Activated CD8-positive, alpha-beta memory T cell treated with anti-CD3 and anti-CD28 coated beads, Interleukin-2, amount 10 ng/mL, durations not matched to agents 7 days and 5 days (primary cell): ENCODE results near the gene PGBD1. TPM values are rescaled to one million over a fixed set of nuclear protein-coding genes. Genes with fewer than 3 reads are reported as not detected.
A peak's percentile ranks its signal among the peaks of the same experiment; 100 is the strongest.

Source experiments
- ATAC-seq: fragments of 150-1000 bp; cut with Tn5 transposase; one replicate; pipeline ENCODE4 v1.10.0; 2021; ENCODE audit warnings: moderate library complexity
- CTCF ChIA-PET: fragments of 350-600 bp; sonication (Branson Sonifier 250); formaldehyde crosslinking; loops from one replicate; lab custom pipeline; 2021; ENCODE audit warnings: antibody characterized with exemption; lab: Charles Lee
- DNase-seq: peaks from one replicate; pipeline ENCODE4 v3.0.0-alpha.2; 2020
- H3K27ac Mint-ChIP-seq: one replicate; pipeline ENCODE4 v1.8.0; 2021; ENCODE audit warnings: mild to moderate bottlenecking, mixed read lengths
- H3K27me3 Mint-ChIP-seq: one replicate; pipeline ENCODE4 v1.8.0; 2021; ENCODE audit warnings: mixed read lengths
- H3K36me3 Mint-ChIP-seq: one replicate; pipeline ENCODE4 v1.8.0; 2021; ENCODE audit warnings: mild to moderate bottlenecking, mixed read lengths
- H3K4me1 Mint-ChIP-seq: one replicate; pipeline ENCODE4 v1.8.0; 2021; ENCODE audit warnings: mixed read lengths
- H3K4me3 Mint-ChIP-seq: one replicate; pipeline ENCODE4 v1.8.0; 2021; ENCODE audit warnings: mild to moderate bottlenecking, moderate library complexity, mixed read lengths
- H3K9me3 Mint-ChIP-seq: one replicate; pipeline ENCODE4 v1.8.0; 2022; ENCODE audit warnings: low read depth, mixed read lengths
- total RNA-seq, 2 experiments: library from RNA; stranded (reverse); gene quantifications; one replicate each; pipeline ENCODE4 v1.2.3, GENCODE V29; 2021

Gene PGBD1
- total RNA-seq, 2 experiments from 2014 or later: 3.9 to 4.2 TPM

GRCh38 chr6:28254121-28254519 is 27.3 kb upstream of the PGBD1 start:
- Mint-ChIP-seq H3K36me3 (peaks cover 13% of the 10 kb centered on the region), H3K4me1 (peaks cover 29% of the 10 kb centered on the region), H3K27ac (no peak overlapping the region), H3K27me3 (peaks cover 4% of the 10 kb centered on the region), H3K9me3 (peaks cover 4% of the 10 kb centered on the region), H3K4me3 (no peak overlapping the region)
- DNase-seq: no peak
- no peak for ATAC-seq
- CTCF ChIA-PET: no interaction called here

DNA sequence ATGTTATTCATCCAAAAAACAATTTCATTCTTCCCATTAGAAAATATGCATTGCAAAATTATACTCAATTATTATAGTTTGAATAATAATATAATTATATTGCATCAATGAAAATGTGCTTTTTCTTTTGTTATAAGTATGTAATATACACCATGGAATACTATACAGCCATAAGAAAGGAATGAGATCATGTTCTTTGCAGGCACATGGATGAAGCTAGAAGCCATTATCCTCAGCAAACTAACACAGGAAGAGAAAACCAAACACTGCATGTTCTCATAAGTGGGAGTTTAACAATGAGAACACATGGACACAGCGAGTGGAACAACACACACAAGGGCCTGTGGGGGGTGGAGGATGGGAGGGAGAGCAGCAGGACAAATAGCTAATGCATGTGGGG is 24.3 kb upstream of the PGBD1 start:
- no peak overlapping the region for H3K27ac Mint-ChIP-seq
- CTCF ChIA-PET: no interaction called here

DNA sequence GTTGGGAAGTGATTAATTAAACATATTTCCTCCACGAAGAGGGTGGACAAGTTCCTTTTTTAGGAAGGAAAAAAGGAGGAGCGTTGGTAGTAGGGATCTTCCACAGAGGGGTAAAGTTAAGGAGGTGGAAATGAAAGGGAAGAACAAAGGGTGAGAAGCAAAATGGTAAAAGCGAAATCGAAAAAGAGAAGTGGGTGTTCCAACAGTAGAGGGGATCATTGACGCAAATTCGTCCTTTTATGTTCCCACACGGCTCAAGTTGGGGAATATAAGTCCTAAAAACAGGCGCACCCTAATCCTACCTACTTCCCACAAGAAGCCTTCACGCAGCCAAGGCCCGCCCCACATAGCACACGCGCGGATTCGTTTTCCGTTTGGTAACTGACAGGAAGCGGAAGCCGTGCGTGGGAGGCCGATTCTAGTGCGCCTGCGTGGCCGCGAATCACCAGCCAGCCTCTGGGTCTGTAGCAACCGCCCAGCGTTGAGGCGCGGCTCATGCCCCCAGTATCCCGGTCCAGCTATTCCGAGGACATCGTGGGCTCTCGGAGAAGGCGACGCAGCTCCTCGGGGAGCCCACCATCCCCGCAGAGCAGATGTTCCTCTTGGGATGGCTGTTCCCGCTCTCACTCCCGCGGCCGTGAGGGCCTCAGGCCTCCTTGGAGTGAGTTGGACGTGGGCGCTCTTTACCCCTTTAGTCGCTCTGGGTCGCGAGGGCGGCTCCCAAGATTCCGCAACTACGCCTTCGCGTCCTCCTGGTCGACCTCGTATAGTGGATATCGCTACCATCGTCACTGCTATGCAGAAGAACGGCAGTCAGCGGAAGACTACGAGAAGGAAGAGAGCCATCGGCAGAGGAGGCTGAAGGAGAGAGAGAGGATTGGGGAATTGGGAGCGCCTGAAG is 22.2 kb upstream of the PGBD1 start, which contains the start of gene NKAPL:
TSS of gene NKAPL (plus strand) at position 421 of the 901 bp plus-strand sequence. CDS start at position 496, 75 bp downstream.
- peak; percentile 60 for ATAC-seq

More for the DNA sequence above, 24.3 kb upstream of the PGBD1 start:
- Mint-ChIP-seq H3K4me1 (peaks cover 15% of the 10 kb centered on the region), H3K36me3 (peaks cover 10% of the 10 kb centered on the region), H3K4me3 (no peak overlapping the region), H3K9me3 (peaks cover 4% of the 10 kb centered on the region), H3K27me3 (peaks cover 4% of the 10 kb centered on the region)
- no peak for ATAC-seq
- DNase-seq: no peak

GRCh38 chr6:28263922-28264321 is 17.4 kb upstream of the PGBD1 start:
- Mint-ChIP-seq H3K27ac (no peak overlapping the region), H3K4me3 (no peak overlapping the region)

More for the DNA sequence above, 22.2 kb upstream of the PGBD1 start, which contains the start of gene NKAPL:
- peaks cover 4% of the 10 kb centered on the region for H3K9me3 Mint-ChIP-seq
- H3K4me3 Mint-ChIP-seq: peak within 1 kb of the TSS; percentile 28
- peaks cover 8% of the 10 kb centered on the region for H3K4me1 Mint-ChIP-seq
- peak within 1 kb of the TSS; percentile 47 for H3K27ac Mint-ChIP-seq
- CTCF ChIA-PET: no interaction called here
- peaks cover 8% of the 10 kb centered on the region for H3K36me3 Mint-ChIP-seq
- peak; percentile 67 for DNase-seq
- H3K27me3 Mint-ChIP-seq: peaks cover 7% of the 10 kb centered on the region

GRCh38 chr6:28264834-28265401 is 16.5 kb upstream of the PGBD1 start:
- no peaks in the 10 kb centered on the region for H3K9me3 Mint-ChIP-seq
- DNase-seq (no peak), ATAC-seq (no peak)
- peaks cover 16% of the 10 kb centered on the region for H3K4me1 Mint-ChIP-seq
- peaks cover 2% of the 10 kb centered on the region for H3K36me3 Mint-ChIP-seq
- H3K27ac Mint-ChIP-seq: no peak overlapping the region
- H3K27me3 Mint-ChIP-seq: peaks cover 3% of the 10 kb centered on the region
- CTCF ChIA-PET: no interaction called here
- H3K4me3 Mint-ChIP-seq: no peak overlapping the region

More at GRCh38 chr6:28263922-28264321, 17.4 kb upstream of the PGBD1 start:
- no peaks in the 10 kb centered on the region for H3K36me3 Mint-ChIP-seq
- DNase-seq (no peak), ATAC-seq (no peak)
- no peaks in the 10 kb centered on the region for H3K9me3 Mint-ChIP-seq
- H3K27me3 Mint-ChIP-seq: peaks cover 3% of the 10 kb centered on the region
- CTCF ChIA-PET: interaction anchor here (1.2 kb wide), 1 partner anchor 12 kb away, joined by 3 read pairs; the partner anchor contains the start of gene ZKSCAN4
- peaks cover 11% of the 10 kb centered on the region for H3K4me1 Mint-ChIP-seq

GRCh38 chr6:28266563-28266961 is 14.8 kb upstream of the PGBD1 start:
- H3K36me3 Mint-ChIP-seq: peaks cover 9% of the 10 kb centered on the region
- ATAC-seq (no peak), DNase-seq (no peak)
- CTCF ChIA-PET: interaction anchor here (1.0 to 2.7 kb wide), 8 partner anchors 9 to 162 kb away, joined by 3 to 21 read pairs (median 6); partner anchors contain the start of genes PGBD1, ZKSCAN4 and ZSCAN12
- no peaks in the 10 kb centered on the region for H3K9me3 Mint-ChIP-seq
- no peak overlapping the region for H3K27ac Mint-ChIP-seq
- no peak overlapping the region for H3K4me3 Mint-ChIP-seq
- peaks cover 22% of the 10 kb centered on the region for H3K4me1 Mint-ChIP-seq
- H3K27me3 Mint-ChIP-seq: peaks cover 3% of the 10 kb centered on the region

DNA sequence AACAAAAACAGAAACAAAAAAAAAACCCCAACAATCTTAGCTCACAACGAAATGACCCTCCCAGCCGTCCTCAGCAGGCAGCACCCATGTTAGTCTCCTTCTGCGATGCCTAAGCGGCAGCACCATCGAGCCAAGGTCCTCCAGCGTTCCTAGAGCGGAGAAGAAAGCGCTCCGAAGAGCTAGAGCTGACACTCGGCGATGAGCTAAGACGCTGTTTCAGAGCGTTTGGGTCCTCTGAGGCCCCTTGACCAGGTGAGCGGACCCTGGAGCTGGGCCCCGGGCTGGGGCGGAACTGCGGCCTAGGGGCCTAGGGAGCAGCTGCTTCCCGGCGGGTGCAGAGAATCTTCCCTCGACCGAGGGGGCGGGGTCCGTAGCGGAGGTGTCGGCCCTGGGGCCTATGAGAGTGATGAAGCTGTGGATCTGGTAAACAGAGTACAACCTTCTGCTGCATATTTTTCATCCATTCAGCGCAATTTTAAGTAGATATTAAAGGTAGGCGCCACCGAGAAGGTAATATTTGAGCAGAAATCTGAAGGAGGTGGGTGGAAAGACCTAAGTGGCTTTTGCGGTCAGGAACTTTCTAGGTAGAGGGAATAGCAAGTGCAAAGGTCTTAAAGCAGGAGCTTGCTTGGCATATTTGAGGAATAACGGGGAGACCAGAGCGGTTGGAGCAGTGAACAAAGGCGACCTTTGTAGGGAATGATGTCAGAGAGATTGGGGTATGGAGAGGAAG is 14.2 kb upstream of the PGBD1 start, which contains the start of gene ZSCAN26:
TSS of gene ZSCAN26 (plus strand) at position 182 of the 733 bp plus-strand sequence. CDS start 4,777 bp downstream, outside the sequence.
- peak; percentile 93 for DNase-seq
- H3K4me3 Mint-ChIP-seq: no peak within 1 kb of the TSS
- H3K27ac Mint-ChIP-seq: no peak within 1 kb of the TSS
- H3K9me3 Mint-ChIP-seq: no peaks in the 10 kb centered on the region
- H3K27me3 Mint-ChIP-seq: peaks cover 3% of the 10 kb centered on the region
- H3K4me1 Mint-ChIP-seq: peaks cover 22% of the 10 kb centered on the region
- CTCF ChIA-PET: interaction anchor here (1.1 to 2.7 kb wide), 7 partner anchors 8 to 163 kb away, joined by 3 to 21 read pairs (median 6); partner anchors contain the start of genes PGBD1, ZKSCAN4 and ZSCAN12
- peaks cover 11% of the 10 kb centered on the region for H3K36me3 Mint-ChIP-seq
- peak; percentile 97 for ATAC-seq

DNA sequence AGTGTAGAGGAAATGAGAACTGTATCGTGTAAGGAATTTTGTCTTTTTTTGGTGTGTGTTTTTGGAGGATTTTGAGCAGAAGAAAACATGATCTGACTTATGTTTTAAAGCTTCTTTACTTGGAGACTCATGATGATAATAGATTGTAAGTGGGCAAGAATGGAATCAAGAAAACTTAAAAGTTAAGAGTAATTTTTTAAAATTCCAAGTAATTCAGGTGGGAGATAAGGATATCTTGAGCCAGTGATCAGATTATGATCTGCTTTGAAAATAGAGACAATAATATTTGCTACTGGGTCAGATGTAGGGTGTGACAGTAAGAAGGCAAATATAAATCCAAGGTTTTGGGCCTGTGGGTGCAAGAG is 13.7 kb upstream of the PGBD1 start:
- Mint-ChIP-seq H3K27me3 (peaks cover 3% of the 10 kb centered on the region), H3K36me3 (peaks cover 15% of the 10 kb centered on the region), H3K9me3 (no peaks in the 10 kb centered on the region), H3K27ac (no peak overlapping the region), H3K4me3 (no peak overlapping the region), H3K4me1 (peaks cover 22% of the 10 kb centered on the region)
- no peak for ATAC-seq
- CTCF ChIA-PET: interaction anchor here (1.3 to 2.7 kb wide), 4 partner anchors 8 to 88 kb away, joined by 6 to 21 read pairs (median 12); partner anchors contain the start of genes PGBD1 and ZKSCAN4
- DNase-seq: no peak

GRCh38 chr6:28269492-28269891 is 11.9 kb upstream of the PGBD1 start:
- no peaks in the 10 kb centered on the region for H3K9me3 Mint-ChIP-seq
- CTCF ChIA-PET: no interaction called here
- H3K4me1 Mint-ChIP-seq: peaks cover 20% of the 10 kb centered on the region
- DNase-seq: no peak
- ATAC-seq: no peak
- H3K27ac Mint-ChIP-seq: peak overlapping the region; percentile 25
- H3K4me3 Mint-ChIP-seq: no peak overlapping the region
- peaks cover 25% of the 10 kb centered on the region for H3K36me3 Mint-ChIP-seq
- no peaks in the 10 kb centered on the region for H3K27me3 Mint-ChIP-seq

GRCh38 chr6:28274888-28275287 is 6.5 kb upstream of the PGBD1 start:
- Mint-ChIP-seq H3K9me3 (no peaks in the 10 kb centered on the region), H3K4me3 (no peak overlapping the region), H3K36me3 (peaks cover 44% of the 10 kb centered on the region), H3K4me1 (peaks cover 15% of the 10 kb centered on the region), H3K27me3 (no peaks in the 10 kb centered on the region), H3K27ac (peak overlapping the region; percentile 1)
- CTCF ChIA-PET: interaction anchor here (1.1 to 1.2 kb wide), 2 partner anchors 8 to 81 kb away, joined by 3 to 6 read pairs; partner anchors contain the start of gene ZSCAN26
- ATAC-seq: no peak
- no peak for DNase-seq

GRCh38 chr6:28277746-28278145 is 3.6 kb upstream of the PGBD1 start:
- Mint-ChIP-seq H3K27me3 (peaks cover 5% of the 10 kb centered on the region), H3K4me1 (peaks cover 20% of the 10 kb centered on the region), H3K4me3 (no peak overlapping the region), H3K9me3 (no peaks in the 10 kb centered on the region), H3K36me3 (peaks cover 32% of the 10 kb centered on the region), H3K27ac (no peak overlapping the region)
- DNase-seq (no peak), ATAC-seq (no peak)
- CTCF ChIA-PET: no interaction called here

GRCh38 chr6:28280595-28281287 is 631 bp upstream of the PGBD1 start:
- peaks cover 19% of the 10 kb centered on the region for H3K36me3 Mint-ChIP-seq
- ATAC-seq (peak; percentile 7), DNase-seq (no peak)
- peak overlapping the region; percentile 81 for H3K4me3 Mint-ChIP-seq
- no peak overlapping the region for H3K27ac Mint-ChIP-seq
- H3K27me3 Mint-ChIP-seq: peaks cover 5% of the 10 kb centered on the region
- CTCF ChIA-PET: interaction anchor here (1.0 to 3.0 kb wide), 3 partner anchors 13 to 75 kb away, joined by 3 to 12 read pairs (median 3); partner anchors contain the start of gene ZSCAN26
- H3K9me3 Mint-ChIP-seq: no peaks in the 10 kb centered on the region
- H3K4me1 Mint-ChIP-seq: peaks cover 14% of the 10 kb centered on the region
